SK-N-SH treated with all-trans-retinoic acid at 6 μM for 48 hours (cell line): ENCODE results near the gene TAX1BP3.

Experiments used
- ATAC-seq: fragments of 200-7000 bp; cut with Tn5 transposase; 3 replicates; pipeline ENCODE4 v1.9.1; 2020; ENCODE audit warnings: mild to moderate bottlenecking, moderate library complexity
- ARNTL ChIP-seq: fragments of 450-650 bp; formaldehyde crosslinking; IDR thresholded peaks from 2 replicates; pipeline ENCODE4 v1.5.0; 2020; ENCODE audit warnings: low read depth, mild to moderate bottlenecking, moderate library complexity, borderline replicate concordance
- BACH2 ChIP-seq: fragments of 250-450 bp; sonication (Bioruptor Pico); IDR thresholded peaks from 2 replicates; pipeline ENCODE4 v1.9.0; 2021; ENCODE audit warnings: mild to moderate bottlenecking, borderline replicate concordance
- CSDC2 ChIP-seq: fragments of 250-450 bp; sonication (Bioruptor Pico); IDR thresholded peaks from 2 replicates; pipeline ENCODE4 v1.5.0; 2020; ENCODE audit warnings: mild to moderate bottlenecking, moderate library complexity
- ESRRG ChIP-seq: fragments of 250-450 bp; sonication (Bioruptor Pico); IDR thresholded peaks from 2 replicates; pipeline ENCODE4 v1.6.1; 2021; ENCODE audit warnings: mild to moderate bottlenecking
- GLIS3 ChIP-seq: fragments of 250-450 bp; sonication (Bioruptor Pico); IDR thresholded peaks from 2 replicates; pipeline ENCODE4 v1.5.0; 2020; ENCODE audit warnings: mild to moderate bottlenecking, moderate library complexity
- OSR1 ChIP-seq: fragments of 250-450 bp; sonication (Bioruptor Pico); IDR thresholded peaks from 2 replicates; pipeline ENCODE4 v1.8.0; 2022; ENCODE audit warnings: moderate library complexity, mild to moderate bottlenecking, inconsistent platforms
- RARB ChIP-seq: fragments of 250-450 bp; sonication (Bioruptor Pico); IDR thresholded peaks from 2 replicates; pipeline ENCODE4 v1.8.0; 2021; ENCODE audit warnings: mild to moderate bottlenecking, moderate library complexity
- SNAI2 ChIP-seq: fragments of 250-450 bp; sonication (Bioruptor Pico); IDR thresholded peaks from 2 replicates; pipeline ENCODE4 v1.5.0; 2020; ENCODE audit warnings: mild to moderate bottlenecking, moderate library complexity
- TCF4 ChIP-seq: fragments of 250-450 bp; sonication (Bioruptor Pico); IDR thresholded peaks from 2 replicates; pipeline ENCODE4 v1.8.0; 2021; ENCODE audit warnings: mild to moderate bottlenecking, moderate library complexity, borderline replicate concordance
- TOX ChIP-seq: fragments of 250-450 bp; sonication (Bioruptor Pico); IDR thresholded peaks from 2 replicates; pipeline ENCODE4 v1.8.0; 2021; ENCODE audit warnings: mild to moderate bottlenecking, moderate library complexity, borderline replicate concordance
- ZC3H10 ChIP-seq: fragments of 250-450 bp; sonication (Bioruptor Pico); IDR thresholded peaks from 2 replicates; pipeline ENCODE4 v1.5.1; 2021; ENCODE audit warnings: mild to moderate bottlenecking, moderate library complexity
- ZFP30 ChIP-seq: fragments of 450-650 bp; formaldehyde crosslinking; IDR thresholded peaks from 2 replicates; pipeline ENCODE4 v1.5.0; 2022; ENCODE audit warnings: mild to moderate bottlenecking, moderate library complexity
- ZNF565 ChIP-seq: fragments of 450-650 bp; formaldehyde crosslinking; conservative IDR thresholded peaks from 2 replicates; pipeline ENCODE4 v1.5.0; 2020; ENCODE audit warnings: low read depth, mild to moderate bottlenecking, moderate library complexity
- ZNF70 ChIP-seq: fragments of 450-650 bp; formaldehyde crosslinking; IDR thresholded peaks from 2 replicates; pipeline ENCODE4 v1.5.0; 2020; ENCODE audit warnings: mild to moderate bottlenecking, moderate library complexity
- ZNF8 ChIP-seq: fragments of 450-650 bp; formaldehyde crosslinking; IDR thresholded peaks from 2 replicates; pipeline ENCODE4 v1.5.0; 2020; ENCODE audit warnings: mild to moderate bottlenecking, moderate library complexity
- TF ChIP-seq, protein P1 (sequence below): fragments of 250-450 bp; sonication (Bioruptor Pico); IDR thresholded peaks from 2 replicates; pipeline ENCODE4 v1.8.0; 2020; ENCODE audit warnings: mild to moderate bottlenecking, moderate library complexity, borderline replicate concordance
- TF ChIP-seq, protein P2 (sequence below): fragments of 250-450 bp; sonication (Bioruptor Pico); IDR thresholded peaks from 2 replicates; pipeline ENCODE4 v1.5.1; 2020; ENCODE audit warnings: low read depth, mild to moderate bottlenecking, moderate library complexity
- TF ChIP-seq, protein P3 (sequence below): fragments of 250-450 bp; sonication (Bioruptor Pico); IDR thresholded peaks from 2 replicates; pipeline ENCODE4 v1.5.0; 2020; ENCODE audit warnings: mild to moderate bottlenecking, moderate library complexity
- TF ChIP-seq, protein P4 (sequence below): fragments of 250-450 bp; sonication (Bioruptor Pico); IDR thresholded peaks from 2 replicates; pipeline ENCODE4 v1.8.0; 2021; ENCODE audit warnings: low read depth, mild to moderate bottlenecking, moderate library complexity, borderline replicate concordance
- TF ChIP-seq, protein P5 (sequence below): fragments of 250-450 bp; sonication (Bioruptor Pico); IDR thresholded peaks from 2 replicates; pipeline ENCODE4 v1.5.1; 2021; ENCODE audit warnings: mild to moderate bottlenecking, moderate library complexity

Gene TAX1BP3

DNA sequence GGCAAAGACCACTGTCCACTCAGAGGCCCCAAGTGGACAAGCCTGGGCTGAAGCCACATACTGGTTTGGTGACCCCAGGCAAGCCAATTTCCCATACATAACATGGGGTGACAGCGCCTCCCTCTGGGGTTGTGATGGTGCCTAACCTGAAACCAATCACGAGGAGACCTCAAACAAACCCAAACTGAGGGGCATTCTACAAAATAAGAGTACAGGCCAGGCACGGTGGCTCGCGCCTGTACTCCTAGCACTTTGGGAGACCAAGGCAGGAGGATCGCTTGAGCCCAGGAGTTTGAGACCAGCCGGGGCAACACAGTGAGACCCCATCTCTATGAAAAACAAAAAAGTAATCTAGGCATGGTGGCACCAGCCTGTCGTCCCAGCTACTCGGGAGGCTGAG is 24.0 kb upstream of the TAX1BP3 start (continued):
- TF ChIP-seq TCF4 (CRISPR knock-in tag) (no peak), ZNF8 (CRISPR knock-in tag) (no peak), ZFP30 (CRISPR knock-in tag) (no peak)

DNA sequence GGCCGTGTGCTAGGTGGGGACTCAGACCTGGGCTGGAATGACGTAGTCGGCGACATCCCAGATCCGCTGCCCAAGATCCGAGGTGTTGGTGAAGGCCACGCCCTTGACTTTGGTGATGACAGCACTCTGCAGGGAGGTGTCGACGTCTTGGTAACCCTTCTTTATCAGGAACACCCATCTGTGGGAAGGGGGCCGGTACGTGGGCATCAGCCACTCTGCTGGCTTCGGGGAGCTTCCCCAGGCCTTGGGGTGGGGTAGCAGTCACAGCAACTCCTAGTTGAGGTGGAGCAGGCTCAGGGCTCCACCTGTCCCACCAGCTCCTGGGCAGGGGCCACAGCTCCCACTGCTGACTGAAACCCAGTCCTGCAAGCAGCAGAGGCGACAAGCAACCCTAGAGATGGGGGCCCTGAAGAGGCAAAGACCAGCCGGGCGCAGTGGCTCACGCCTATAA is 23.3 kb upstream of the TAX1BP3 start:
- TF ChIP-seq TCF4 (CRISPR knock-in tag), result no peak
- TF ChIP-seq, all 23 proteins: peak for 0
- no peak for ATAC-seq

DNA sequence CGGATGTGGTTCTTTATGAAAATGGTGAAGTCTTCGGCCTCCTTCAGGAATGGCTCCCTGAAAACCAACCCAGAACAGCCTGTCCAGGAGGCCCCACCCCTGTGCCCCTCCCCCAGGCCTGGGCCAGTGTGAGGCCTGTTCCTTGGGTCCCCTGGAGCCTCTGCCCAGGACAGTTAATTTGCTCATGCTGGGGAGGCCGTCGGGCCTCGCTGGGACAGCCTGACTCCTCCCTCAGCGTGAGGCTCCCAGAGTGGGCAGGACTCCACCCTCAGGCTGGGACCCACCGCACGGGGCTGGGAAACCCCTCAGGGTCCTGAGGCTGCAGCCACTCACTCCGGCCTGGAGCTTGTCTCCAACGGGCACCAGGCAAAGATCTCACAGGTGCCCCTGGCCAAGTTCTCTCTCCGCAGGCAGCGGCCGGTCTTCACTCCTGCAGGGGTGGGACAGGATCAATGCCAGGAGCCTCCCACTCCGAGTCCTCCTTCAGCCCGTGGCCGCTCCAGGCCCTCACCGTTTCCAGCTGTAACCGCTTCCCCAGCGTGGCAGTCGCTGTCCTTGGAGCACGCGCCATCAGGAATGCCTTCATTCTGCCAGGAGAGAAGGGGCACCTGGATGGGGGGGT is 21.8 kb upstream of the TAX1BP3 start:
- no peak for TF ChIP-seq ZNF565 (CRISPR knock-in tag)
- TF ChIP-seq ZFP30 (CRISPR knock-in tag), result no peak
- TF ChIP-seq TOX (CRISPR knock-in tag), result no peak
- no peak for TF ChIP-seq GLIS3 (CRISPR knock-in tag)
- no peak for TF ChIP-seq RARB (CRISPR knock-in tag)
- no peak; the same call in 2 of the 3 replicates for ATAC-seq

DNA sequence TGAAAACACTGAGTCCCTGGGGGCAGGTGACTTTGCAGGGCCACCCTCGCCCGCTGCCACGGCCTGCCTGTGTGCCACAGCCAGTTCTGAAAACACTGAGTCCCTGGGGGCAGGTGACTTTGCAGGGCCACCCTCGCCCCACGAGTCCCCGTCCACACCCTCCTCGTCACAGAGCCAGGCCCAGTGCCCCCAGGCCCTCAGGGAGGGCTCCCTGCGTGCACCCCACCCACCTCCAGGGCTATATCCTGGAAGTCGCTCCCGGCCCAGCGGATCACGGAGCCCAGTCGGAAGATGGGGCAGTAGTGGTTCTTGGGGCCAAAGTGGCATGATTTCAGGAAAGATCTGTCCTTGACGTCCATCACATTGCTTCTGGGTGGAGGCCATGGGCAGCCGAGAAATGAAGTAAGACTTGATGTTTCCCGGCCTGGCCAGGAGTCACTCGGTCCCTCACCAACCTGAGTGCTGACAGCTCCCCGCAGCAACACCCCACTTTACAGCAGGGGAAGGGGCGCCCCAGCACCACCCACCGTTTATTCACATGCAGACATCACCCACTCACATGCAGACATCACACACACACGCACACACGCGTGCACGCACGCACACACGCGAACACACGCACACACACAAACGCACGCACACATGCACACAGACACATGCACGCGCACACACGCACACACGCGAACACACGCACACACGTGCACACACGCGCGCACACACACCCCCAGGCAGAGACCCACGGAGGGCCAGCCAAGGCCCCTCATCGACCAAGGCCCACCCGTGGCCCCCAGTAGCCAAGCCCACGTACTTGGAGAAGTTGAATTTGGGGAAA is 21.1 kb upstream of the TAX1BP3 start:
- TF ChIP-seq, protein P1, sequence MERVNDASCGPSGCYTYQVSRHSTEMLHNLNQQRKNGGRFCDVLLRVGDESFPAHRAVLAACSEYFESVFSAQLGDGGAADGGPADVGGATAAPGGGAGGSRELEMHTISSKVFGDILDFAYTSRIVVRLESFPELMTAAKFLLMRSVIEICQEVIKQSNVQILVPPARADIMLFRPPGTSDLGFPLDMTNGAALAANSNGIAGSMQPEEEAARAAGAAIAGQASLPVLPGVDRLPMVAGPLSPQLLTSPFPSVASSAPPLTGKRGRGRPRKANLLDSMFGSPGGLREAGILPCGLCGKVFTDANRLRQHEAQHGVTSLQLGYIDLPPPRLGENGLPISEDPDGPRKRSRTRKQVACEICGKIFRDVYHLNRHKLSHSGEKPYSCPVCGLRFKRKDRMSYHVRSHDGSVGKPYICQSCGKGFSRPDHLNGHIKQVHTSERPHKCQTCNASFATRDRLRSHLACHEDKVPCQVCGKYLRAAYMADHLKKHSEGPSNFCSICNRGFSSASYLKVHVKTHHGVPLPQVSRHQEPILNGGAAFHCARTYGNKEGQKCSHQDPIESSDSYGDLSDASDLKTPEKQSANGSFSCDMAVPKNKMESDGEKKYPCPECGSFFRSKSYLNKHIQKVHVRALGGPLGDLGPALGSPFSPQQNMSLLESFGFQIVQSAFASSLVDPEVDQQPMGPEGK (CRISPR knock-in tag), result no peak
- TF ChIP-seq ESRRG (CRISPR knock-in tag) (no peak), ZNF565 (CRISPR knock-in tag) (no peak), CSDC2 (CRISPR knock-in tag) (no peak), RARB (CRISPR knock-in tag) (no peak), TOX (CRISPR knock-in tag) (no peak), TCF4 (CRISPR knock-in tag) (no peak), ZFP30 (CRISPR knock-in tag) (no peak), ZC3H10 (no peak), ZNF8 (CRISPR knock-in tag) (no peak), OSR1 (CRISPR knock-in tag) (no peak)
- TF ChIP-seq, protein P2, sequence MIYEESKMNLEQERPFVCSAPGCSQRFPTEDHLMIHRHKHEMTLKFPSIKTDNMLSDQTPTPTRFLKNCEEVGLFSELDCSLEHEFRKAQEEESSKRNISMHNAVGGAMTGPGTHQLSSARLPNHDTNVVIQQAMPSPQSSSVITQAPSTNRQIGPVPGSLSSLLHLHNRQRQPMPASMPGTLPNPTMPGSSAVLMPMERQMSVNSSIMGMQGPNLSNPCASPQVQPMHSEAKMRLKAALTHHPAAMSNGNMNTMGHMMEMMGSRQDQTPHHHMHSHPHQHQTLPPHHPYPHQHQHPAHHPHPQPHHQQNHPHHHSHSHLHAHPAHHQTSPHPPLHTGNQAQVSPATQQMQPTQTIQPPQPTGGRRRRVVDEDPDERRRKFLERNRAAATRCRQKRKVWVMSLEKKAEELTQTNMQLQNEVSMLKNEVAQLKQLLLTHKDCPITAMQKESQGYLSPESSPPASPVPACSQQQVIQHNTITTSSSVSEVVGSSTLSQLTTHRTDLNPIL, result no peak
- TF ChIP-seq, all 23 proteins: peak for 0
- ATAC-seq, result no peak

DNA sequence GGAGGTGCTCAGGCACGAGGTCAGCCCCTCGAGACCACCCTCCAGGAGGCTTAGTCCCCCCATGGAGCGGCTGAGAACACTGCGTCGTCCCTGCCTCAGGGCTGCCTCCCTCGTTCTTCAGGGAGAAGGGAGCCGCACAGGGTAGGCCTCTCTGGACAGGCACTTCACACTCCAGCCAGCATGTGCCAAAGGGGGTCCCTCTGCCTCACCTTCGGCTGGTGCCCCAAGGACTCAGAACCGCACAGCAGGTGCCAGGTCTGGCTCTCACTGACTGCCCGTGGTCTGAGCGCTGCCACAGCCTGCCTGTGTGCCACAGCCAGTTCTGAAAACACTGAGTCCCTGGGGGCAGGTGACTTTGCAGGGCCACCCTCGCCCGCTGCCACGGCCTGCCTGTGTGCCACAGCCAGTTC is 20.5 kb upstream of the TAX1BP3 start:
- ATAC-seq, result no peak; the same call in 2 of the 3 replicates
- TF ChIP-seq BACH2 (CRISPR knock-in tag) (no peak), ZNF8 (CRISPR knock-in tag) (no peak)

DNA sequence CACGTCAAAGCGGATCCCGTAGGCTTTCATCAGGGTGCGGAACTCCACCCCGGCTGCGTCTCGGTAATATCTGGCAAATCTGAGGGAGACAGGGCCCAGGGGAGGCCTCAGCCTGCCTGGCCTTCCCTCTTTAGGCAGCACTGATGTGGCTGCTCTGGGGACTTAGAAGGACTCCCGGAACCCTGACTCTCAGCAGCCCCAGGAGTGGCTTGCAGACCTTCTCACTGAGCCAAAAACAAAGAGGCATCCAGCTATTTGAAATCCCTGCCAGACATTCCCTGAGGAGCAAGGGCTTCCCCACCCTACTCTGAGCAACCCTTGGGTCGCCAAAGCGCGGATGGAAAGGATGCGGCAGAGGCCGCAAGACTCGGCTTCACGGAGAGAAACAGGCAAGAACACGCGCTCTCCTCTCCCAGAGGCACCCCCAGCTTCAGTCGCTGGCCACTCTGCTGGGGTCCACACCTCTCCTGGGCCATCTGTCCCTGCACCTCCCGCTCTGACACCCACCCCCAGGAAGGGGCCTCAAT is 19.7 kb upstream of the TAX1BP3 start:
- peak; percentile 26 for ATAC-seq
- TF ChIP-seq ZNF70 (no peak), ZNF8 (CRISPR knock-in tag) (no peak), GLIS3 (CRISPR knock-in tag) (no peak), ARNTL (no peak), SNAI2 (CRISPR knock-in tag) (no peak), BACH2 (CRISPR knock-in tag) (no peak)
- TF ChIP-seq, protein P3, sequence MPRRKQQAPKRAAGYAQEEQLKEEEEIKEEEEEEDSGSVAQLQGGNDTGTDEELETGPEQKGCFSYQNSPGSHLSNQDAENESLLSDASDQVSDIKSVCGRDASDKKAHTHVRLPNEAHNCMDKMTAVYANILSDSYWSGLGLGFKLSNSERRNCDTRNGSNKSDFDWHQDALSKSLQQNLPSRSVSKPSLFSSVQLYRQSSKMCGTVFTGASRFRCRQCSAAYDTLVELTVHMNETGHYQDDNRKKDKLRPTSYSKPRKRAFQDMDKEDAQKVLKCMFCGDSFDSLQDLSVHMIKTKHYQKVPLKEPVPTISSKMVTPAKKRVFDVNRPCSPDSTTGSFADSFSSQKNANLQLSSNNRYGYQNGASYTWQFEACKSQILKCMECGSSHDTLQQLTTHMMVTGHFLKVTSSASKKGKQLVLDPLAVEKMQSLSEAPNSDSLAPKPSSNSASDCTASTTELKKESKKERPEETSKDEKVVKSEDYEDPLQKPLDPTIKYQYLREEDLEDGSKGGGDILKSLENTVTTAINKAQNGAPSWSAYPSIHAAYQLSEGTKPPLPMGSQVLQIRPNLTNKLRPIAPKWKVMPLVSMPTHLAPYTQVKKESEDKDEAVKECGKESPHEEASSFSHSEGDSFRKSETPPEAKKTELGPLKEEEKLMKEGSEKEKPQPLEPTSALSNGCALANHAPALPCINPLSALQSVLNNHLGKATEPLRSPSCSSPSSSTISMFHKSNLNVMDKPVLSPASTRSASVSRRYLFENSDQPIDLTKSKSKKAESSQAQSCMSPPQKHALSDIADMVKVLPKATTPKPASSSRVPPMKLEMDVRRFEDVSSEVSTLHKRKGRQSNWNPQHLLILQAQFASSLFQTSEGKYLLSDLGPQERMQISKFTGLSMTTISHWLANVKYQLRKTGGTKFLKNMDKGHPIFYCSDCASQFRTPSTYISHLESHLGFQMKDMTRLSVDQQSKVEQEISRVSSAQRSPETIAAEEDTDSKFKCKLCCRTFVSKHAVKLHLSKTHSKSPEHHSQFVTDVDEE (CRISPR knock-in tag), result no peak
- TF ChIP-seq, protein P4, sequence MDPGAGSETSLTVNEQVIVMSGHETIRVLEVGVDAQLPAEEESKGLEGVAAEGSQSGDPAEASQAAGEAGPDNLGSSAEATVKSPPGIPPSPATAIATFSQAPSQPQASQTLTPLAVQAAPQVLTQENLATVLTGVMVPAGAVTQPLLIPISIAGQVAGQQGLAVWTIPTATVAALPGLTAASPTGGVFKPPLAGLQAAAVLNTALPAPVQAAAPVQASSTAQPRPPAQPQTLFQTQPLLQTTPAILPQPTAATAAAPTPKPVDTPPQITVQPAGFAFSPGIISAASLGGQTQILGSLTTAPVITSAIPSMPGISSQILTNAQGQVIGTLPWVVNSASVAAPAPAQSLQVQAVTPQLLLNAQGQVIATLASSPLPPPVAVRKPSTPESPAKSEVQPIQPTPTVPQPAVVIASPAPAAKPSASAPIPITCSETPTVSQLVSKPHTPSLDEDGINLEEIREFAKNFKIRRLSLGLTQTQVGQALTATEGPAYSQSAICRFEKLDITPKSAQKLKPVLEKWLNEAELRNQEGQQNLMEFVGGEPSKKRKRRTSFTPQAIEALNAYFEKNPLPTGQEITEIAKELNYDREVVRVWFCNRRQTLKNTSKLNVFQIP (CRISPR knock-in tag), result no peak
- TF ChIP-seq, protein P5, sequence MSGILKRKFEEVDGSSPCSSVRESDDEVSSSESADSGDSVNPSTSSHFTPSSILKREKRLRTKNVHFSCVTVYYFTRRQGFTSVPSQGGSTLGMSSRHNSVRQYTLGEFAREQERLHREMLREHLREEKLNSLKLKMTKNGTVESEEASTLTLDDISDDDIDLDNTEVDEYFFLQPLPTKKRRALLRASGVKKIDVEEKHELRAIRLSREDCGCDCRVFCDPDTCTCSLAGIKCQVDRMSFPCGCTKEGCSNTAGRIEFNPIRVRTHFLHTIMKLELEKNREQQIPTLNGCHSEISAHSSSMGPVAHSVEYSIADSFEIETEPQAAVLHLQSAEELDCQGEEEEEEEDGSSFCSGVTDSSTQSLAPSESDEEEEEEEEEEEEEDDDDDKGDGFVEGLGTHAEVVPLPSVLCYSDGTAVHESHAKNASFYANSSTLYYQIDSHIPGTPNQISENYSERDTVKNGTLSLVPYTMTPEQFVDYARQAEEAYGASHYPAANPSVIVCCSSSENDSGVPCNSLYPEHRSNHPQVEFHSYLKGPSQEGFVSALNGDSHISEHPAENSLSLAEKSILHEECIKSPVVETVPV (CRISPR knock-in tag), result no peak
- TF ChIP-seq, protein P2, result no peak
